Measurements from ENCODE around the gene CRIP2. TPM values are rescaled to one million over a fixed set of nuclear protein-coding genes. Genes with fewer than 3 reads are reported as not detected.

The CRIP2 gene
- total and polyA plus RNA-seq, 2 donors (not counting 3 experiments of a cell fraction or from before 2014, with no cell fraction given): 322 to 954 TPM

- FAIRE-seq (no peak), DNase-seq (ENCODE audit: low read depth, low spot score) (no peak)
- intact Hi-C loops (cut with micrococcal nuclease): no loop called here
- Histone ChIP-seq H4K20me1 (replicated peaks; ENCODE audit: control insufficient read depth, extremely low read depth, insufficient read depth, low read length) (no peaks in the 10 kb centered on the region), H3K27ac (ENCODE audit: insufficient read depth, low read depth, low read length) (no peak overlapping the region), H3K4me1 (ENCODE audit: control insufficient read depth, extremely low read depth, insufficient read depth, low read length) (peaks cover 10% of the 10 kb centered on the region), H3K27me3 (ENCODE audit: control insufficient read depth in 2 of 2, insufficient read depth in 2 of 2, low read length in 2 of 2) (no peaks in the 10 kb centered on the region), H3K9me1 (replicated peaks; ENCODE audit: control insufficient read depth, extremely low read depth, insufficient read depth, low read length) (no peaks in the 10 kb centered on the region), H3K9me3 (replicated peaks; ENCODE audit: control insufficient read depth, insufficient read depth, low read length) (no peaks in the 10 kb centered on the region), H3K4me3 (replicated peaks in 1 of 3; ENCODE audit: insufficient read depth in 1 of 3, low read depth in 1 of 3, low read length in 3 of 3) (no peak overlapping the region), H3K36me3 (ENCODE audit: control insufficient read depth in 2 of 2, extremely low read depth in 1 of 2, insufficient read depth in 2 of 2, low read length in 2 of 2) (peaks cover 0 to 34% of the 10 kb centered on the region in 2 experiments), H3K4me2 (ENCODE audit: insufficient read depth, low read length) (no peak overlapping the region), H3K9ac (replicated peaks; ENCODE audit: extremely low read depth, insufficient read depth, low read length) (no peak overlapping the region), H2AFZ (ENCODE audit: low read depth, low read length) (no peak overlapping the region), H3K79me2 (ENCODE audit: control insufficient read depth, insufficient read depth, low read length) (peaks cover 37% of the 10 kb centered on the region)
- CTCF ChIA-PET: interaction anchor here (1.2 kb wide), 1 partner anchor 49 kb away, joined by 5 read pairs; no protein-coding TSS in a partner anchor
- TF ChIP-seq GATA2 (IDR thresholded peaks at IDR 0.05; ENCODE audit: insufficient read depth, insufficient read length, low read depth, low read length) (no peak), POLR2A (IDR thresholded peaks at IDR 0.05; ENCODE audit: low read depth, low read length) (no peak), FOS (IDR thresholded peaks at IDR 0.05; ENCODE audit: borderline replicate concordance, insufficient read depth, low read length) (no peak), MAX (IDR thresholded peaks at IDR 0.05; ENCODE audit: insufficient read depth, insufficient read length) (no peak), JUN (IDR thresholded peaks at IDR 0.05; ENCODE audit: borderline replicate concordance, insufficient read depth, insufficient read length, low read depth) (no peak), POLR2AphosphoS5 (IDR thresholded peaks at IDR 0.05; ENCODE audit: insufficient read depth, low read depth, low read length) (no peak), MYC (IDR thresholded peaks at IDR 0.05; ENCODE audit: low read depth, low read length) (no peak), EZH2 (IDR thresholded peaks at IDR 0.05; ENCODE audit: borderline replicate concordance, low read depth, low read length, severe bottlenecking) (no peak), CTCF (IDR thresholded peaks at IDR 0.05; ENCODE audit: extremely low read depth in 1 of 2, insufficient read depth in 1 of 2, low read depth in 1 of 2, low read length in 2 of 2) (no peak)
- dilution Hi-C loops (cut with MboI; ENCODE audit: extremely low pct_ligation_motif_present, low sequenced_read_pairs): no loop called here
- POLR2A ChIA-PET: no interaction called here
- no TSS peak for BruUV-seq (replicated peaks)
These were observed 34.1 kb upstream of the CRIP2 start for GRCh38 chr14:105440554-105440900.

Measured in endothelial cell of umbilical vein (primary cell).